HFF-Myc (cell line): Measurements from ENCODE around the gene YY1.

Experiments
- DNase-seq: peaks from one replicate; pipeline ENCODE4 v3.0.0-alpha.2; 2011; ENCODE audit warnings: low read depth; ENCODE audit errors: extremely low read depth
- H3K4me3 ChIP-seq: replicated peaks from 2 replicates; pipeline ENCODE4 v1.5.1; 2011; ENCODE audit warnings: low read depth, mild to moderate bottlenecking, control low read depth, low read length
- TF ChIP-seq, protein P1 (sequence below): IDR thresholded peaks from 2 replicates; pipeline ENCODE4 v1.5.1; 2012; ENCODE audit warnings: mild to moderate bottlenecking, low read depth, low read length, control low read depth; ENCODE audit errors: missing control alignments

The YY1 gene

DNA sequence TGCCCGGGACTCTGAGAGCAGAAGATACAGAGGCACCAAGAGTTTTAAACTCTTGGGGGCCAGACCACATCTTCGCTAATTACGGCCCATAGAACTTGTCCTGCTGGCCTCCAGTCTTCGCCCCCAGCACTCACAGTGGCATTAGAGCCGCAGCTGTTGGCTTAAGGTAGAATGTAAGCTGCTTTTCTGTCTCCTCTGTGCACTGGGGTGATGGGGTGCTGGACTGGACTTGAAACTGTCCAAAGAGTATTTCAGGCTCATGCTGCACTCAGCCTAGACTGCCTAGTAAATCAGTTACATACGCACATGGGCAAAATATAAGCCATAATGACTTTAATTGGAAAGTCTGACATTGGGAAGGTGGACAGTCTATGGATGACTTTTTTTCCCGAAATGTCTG lies 29.0 kb downstream of the YY1 start:
- no peak for DNase-seq
- TF ChIP-seq, protein P1, sequence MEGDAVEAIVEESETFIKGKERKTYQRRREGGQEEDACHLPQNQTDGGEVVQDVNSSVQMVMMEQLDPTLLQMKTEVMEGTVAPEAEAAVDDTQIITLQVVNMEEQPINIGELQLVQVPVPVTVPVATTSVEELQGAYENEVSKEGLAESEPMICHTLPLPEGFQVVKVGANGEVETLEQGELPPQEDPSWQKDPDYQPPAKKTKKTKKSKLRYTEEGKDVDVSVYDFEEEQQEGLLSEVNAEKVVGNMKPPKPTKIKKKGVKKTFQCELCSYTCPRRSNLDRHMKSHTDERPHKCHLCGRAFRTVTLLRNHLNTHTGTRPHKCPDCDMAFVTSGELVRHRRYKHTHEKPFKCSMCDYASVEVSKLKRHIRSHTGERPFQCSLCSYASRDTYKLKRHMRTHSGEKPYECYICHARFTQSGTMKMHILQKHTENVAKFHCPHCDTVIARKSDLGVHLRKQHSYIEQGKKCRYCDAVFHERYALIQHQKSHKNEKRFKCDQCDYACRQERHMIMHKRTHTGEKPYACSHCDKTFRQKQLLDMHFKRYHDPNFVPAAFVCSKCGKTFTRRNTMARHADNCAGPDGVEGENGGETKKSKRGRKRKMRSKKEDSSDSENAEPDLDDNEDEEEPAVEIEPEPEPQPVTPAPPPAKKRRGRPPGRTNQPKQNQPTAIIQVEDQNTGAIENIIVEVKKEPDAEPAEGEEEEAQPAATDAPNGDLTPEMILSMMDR = no peak
- H3K4me3 ChIP-seq = no peak overlapping the region

DNA sequence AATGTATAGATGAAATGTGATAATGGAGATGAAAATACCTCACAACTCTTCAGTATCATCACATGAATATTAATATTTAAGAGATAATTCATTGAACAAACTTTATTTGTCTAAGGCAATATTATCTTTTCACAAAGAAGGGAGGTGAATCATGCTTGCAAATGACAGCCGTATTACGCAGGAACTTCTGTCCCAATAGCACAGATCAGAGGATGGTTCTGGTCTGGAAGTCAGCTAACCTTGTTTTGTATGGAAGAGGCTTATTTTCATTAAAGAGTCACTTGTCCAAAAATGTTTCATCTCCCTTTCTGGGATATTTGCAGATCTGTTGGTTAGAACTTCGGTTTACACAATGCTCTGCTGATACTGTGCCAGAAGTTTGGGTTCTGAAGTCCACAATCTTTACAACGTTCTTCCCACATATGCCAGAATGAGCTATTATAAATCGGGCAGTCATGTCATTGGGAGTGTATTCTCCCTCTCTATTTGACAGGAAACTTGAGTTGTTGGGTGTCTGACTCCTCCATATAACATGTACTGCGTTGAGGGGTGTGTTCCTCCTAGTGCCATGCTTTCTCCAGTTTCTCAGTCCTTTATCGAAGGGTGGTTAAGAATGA lies 29.8 kb downstream of the YY1 start:
- H3K4me3 ChIP-seq = no peak overlapping the region
- DNase-seq = no peak
- TF ChIP-seq, protein P1 = no peak

DNA sequence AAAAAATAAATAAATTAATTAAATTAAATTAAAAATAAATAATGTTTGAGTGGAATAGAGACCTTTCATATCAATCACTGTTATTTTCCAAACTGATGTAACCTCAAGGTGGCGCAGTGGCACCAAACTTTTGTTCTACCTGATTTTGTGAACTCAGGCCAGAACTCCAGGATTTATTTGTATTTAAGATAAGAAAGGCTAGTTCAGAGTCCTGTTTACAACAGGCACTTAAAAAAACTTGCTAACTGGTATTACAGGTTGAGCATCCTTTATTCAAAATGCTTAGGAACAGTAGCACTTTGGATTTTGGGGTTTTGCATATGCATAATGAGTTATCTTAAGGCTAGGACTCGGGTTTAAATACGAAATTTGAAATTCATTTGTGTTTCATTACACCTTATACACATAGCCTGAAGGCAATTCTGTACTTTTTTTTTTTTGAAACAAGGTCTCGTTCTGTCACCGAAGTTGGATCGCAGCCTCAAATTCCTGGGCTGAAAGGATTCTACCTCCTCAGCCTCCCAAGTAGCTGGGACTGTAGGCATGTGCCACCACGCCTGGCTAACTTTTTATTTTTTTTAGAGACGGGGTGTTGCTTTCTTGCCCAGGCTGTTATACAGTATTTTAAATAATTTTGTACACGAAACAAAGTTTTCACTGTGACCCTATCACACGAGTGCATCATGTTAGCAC lies 32.4 kb downstream of the YY1 start:
- H3K4me3 ChIP-seq = no peak overlapping the region
- no peak for DNase-seq

DNA sequence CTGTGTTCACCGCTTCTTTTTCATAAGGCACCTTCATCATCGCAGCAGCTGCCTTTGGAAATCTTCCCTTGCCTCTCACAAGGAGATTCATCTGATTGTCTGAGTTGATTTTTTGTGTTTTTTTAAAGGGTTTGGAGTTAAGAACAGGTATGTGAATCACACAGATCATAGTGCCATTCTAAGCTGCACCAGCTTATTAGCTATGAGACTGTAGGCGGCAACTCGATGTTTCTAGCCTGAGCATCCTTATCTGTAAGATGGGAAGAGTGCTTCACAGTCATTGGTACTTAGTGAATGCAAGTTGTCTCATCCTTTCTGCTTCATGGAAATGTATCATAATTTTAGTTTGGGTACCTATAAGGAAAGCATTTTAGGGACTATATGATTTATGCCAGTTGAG lies 35.3 kb downstream of the YY1 start:
- TF ChIP-seq, protein P1 = no peak
- DNase-seq = no peak
- no peak overlapping the region for H3K4me3 ChIP-seq

More for the DNA sequence above, 32.4 kb downstream of the YY1 start:
- TF ChIP-seq, protein P1 = no peak

DNA sequence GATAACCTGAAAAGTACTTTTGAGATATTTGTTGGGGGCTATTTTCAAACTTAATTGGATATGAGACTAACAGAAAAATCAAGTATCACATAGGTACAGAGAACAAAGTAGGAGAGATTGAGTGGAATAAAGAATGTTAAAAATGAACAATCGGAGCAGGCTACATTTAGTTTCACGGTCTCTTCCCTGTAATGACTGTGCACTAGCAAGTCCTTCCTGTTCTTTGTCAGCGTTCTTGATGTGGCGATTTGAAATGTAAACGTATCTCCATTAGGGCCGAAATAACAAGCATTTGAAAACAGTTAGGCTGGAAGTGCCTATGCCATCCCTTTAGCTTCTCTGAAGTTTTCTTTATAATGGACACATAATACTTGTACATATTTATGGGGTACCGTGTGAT lies 36.3 kb downstream of the YY1 start:
- DNase-seq = no peak
- TF ChIP-seq, protein P1 = no peak

DNA sequence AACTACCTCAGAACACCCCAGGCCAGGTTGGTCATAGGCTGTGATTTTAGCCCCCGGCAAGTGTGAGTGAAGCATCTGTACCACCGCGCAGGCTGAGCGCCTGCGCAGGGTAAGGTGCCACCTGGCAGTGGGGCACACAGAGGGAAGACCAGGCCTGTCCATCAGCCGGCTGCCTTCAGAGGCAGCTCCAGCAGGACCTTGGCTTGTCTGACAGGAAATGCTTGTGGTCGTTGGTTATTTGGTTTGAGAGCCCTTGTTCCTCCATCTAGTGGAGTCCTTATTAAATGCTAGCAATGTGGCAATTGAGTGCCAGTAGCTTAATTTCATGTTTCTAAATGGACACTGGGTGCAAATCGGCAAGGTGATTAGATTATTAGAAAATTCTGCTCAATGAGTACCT lies 39.8 kb downstream of the YY1 start:
- TF ChIP-seq, protein P1 = no peak
- peak; percentile 16 for DNase-seq
- H3K4me3 ChIP-seq = no peak overlapping the region

More for the DNA sequence above, 36.3 kb downstream of the YY1 start:
- no peak overlapping the region for H3K4me3 ChIP-seq
